SKM-1 (cell line): ENCODE results near the gene DBN1.
A peak's percentile ranks its signal among the peaks of the same experiment; 100 is the strongest.

Source experiments
- DNase-seq: peaks from one replicate; lab custom pipeline; 2025; ENCODE audit not compliant: unreplicated experiment; lab: John Stamatoyannopoulos, UW

DBN1 gene

GRCh38 chr5:177473443-177474001 is at the start of gene DBN1:
Gene DBN1, minus strand, starts transcription at chr5:177473634. Its CDS starts 113 bp downstream, at chr5:177473521.
- DNase-seq: no peak

GRCh38 chr5:177520916-177521513 is 47.6 kb upstream of the DBN1 start:
- no peak for DNase-seq

- DNase-seq: no peak
These were observed 46.8 kb upstream of the DBN1 start for GRCh38 chr5:177520271-177520670.

GRCh38 chr5:177519463-177520235 is 46.2 kb upstream of the DBN1 start:
- DNase-seq: no peak

- peak; percentile 94 for DNase-seq
These were observed 43.5 kb upstream of the DBN1 start, which contains the start of gene DDX41 for GRCh38 chr5:177516601-177517568. Gene DDX41, minus strand, starts transcription at chr5:177516961. Its CDS starts 16 bp downstream, at chr5:177516945.

GRCh38 chr5:177515580-177515979 is 42.1 kb upstream of the DBN1 start:
- DNase-seq: no peak

GRCh38 chr5:177514541-177514940 is 41.1 kb upstream of the DBN1 start:
- no peak for DNase-seq

- DNase-seq: no peak
These were observed 40.1 kb upstream of the DBN1 start for GRCh38 chr5:177513500-177513899.

- no peak for DNase-seq
These were observed 39.4 kb upstream of the DBN1 start for GRCh38 chr5:177512736-177513380.

- no peak for DNase-seq
These were observed 38.6 kb upstream of the DBN1 start for GRCh38 chr5:177511796-177512675.

GRCh38 chr5:177511181-177511580 is 37.7 kb upstream of the DBN1 start:
- no peak for DNase-seq

GRCh38 chr5:177510567-177511053 is 37.2 kb upstream of the DBN1 start:
- DNase-seq: peak; percentile 88

GRCh38 chr5:177509991-177510566 is 36.6 kb upstream of the DBN1 start:
- peak; percentile 37 for DNase-seq

- peak; percentile 48 for DNase-seq
These were observed 36.0 kb upstream of the DBN1 start, which contains the start of gene DOK3 for GRCh38 chr5:177509381-177509951. Gene DOK3, minus strand, starts transcription at chr5:177509826. Its CDS starts 286 bp downstream, at chr5:177509540.

GRCh38 chr5:177508837-177509236 is 35.4 kb upstream of the DBN1 start:
- no peak for DNase-seq

GRCh38 chr5:177508221-177508611 is 34.8 kb upstream of the DBN1 start:
- no peak for DNase-seq

- DNase-seq: no peak
These were observed 34.3 kb upstream of the DBN1 start for GRCh38 chr5:177507596-177508220.

- DNase-seq: no peak
These were observed 33.7 kb upstream of the DBN1 start for GRCh38 chr5:177507165-177507564.
